Neuron (in vitro differentiated cells): Measurements from ENCODE around the gene KRT71.

ENCODE experiments used
- H2AFZ ChIP-seq: one replicate; pipeline ENCODE4 v1.6.1; 2013; ENCODE audit warnings: low read depth, mild to moderate bottlenecking, inconsistent platforms, low read length, moderate library complexity
- H3K27me3 ChIP-seq: one replicate; pipeline ENCODE4 v1.6.1; 2013; ENCODE audit warnings: low read length; ENCODE audit not compliant: insufficient read depth
- H3K36me3 ChIP-seq: one replicate; pipeline ENCODE4 v1.6.1; 2013; ENCODE audit warnings: low read length; ENCODE audit not compliant: insufficient read depth
- H3K4me1 ChIP-seq: one replicate; pipeline ENCODE4 v1.6.1; 2013; ENCODE audit warnings: low read length; ENCODE audit not compliant: insufficient read depth
- H3K4me3 ChIP-seq: 2 replicates; pipeline ENCODE4 v1.5.1; 2013; ENCODE audit warnings: mild to moderate bottlenecking, low read length, moderate library complexity
- H3K9me3 ChIP-seq: one replicate; pipeline ENCODE4 v1.6.1; 2013; ENCODE audit warnings: low read length

Gene KRT71

GRCh38 chr12:52542157-52542556 is 10.8 kb downstream of the KRT71 start:
- H3K9me3 ChIP-seq, result no peaks in the 10 kb centered on the region
- no peak overlapping the region for H3K4me3 ChIP-seq
- H2AFZ ChIP-seq, result no peak overlapping the region
- no peaks in the 10 kb centered on the region for H3K27me3 ChIP-seq
- H3K36me3 ChIP-seq, result no peaks in the 10 kb centered on the region
- no peaks in the 10 kb centered on the region for H3K4me1 ChIP-seq

- Histone ChIP-seq H3K9me3 (no peaks in the 10 kb centered on the region), H2AFZ (no peak overlapping the region), H3K27me3 (no peaks in the 10 kb centered on the region), H3K36me3 (no peaks in the 10 kb centered on the region), H3K4me3 (no peak overlapping the region), H3K4me1 (no peaks in the 10 kb centered on the region)
Measured at GRCh38 chr12:52541709-52542108, 11.2 kb downstream of the KRT71 start.

DNA sequence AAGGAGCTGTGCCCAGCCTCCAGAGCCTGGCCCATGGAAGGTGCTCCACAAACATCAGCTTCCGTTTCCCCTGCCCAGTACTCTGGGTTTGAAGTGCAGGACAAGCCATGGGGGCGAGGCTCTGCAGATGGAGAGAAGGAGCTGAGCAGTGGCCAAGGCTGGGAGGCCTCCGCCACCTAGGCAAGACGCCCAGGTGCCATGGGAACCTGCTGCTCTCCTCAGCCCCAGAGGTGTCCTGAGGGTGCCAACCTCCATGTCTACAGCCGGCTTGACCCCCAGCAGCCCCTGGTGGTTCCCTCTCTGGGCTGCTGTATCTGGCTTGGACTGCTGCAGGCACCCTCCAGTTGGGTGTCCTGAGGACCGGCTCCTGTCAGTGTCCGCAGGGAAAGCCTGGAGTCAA is 12.4 kb downstream of the KRT71 start:
- Histone ChIP-seq H3K4me3 (no peak overlapping the region), H3K27me3 (no peaks in the 10 kb centered on the region), H3K9me3 (no peaks in the 10 kb centered on the region), H2AFZ (no peak overlapping the region), H3K36me3 (no peaks in the 10 kb centered on the region), H3K4me1 (no peaks in the 10 kb centered on the region)

GRCh38 chr12:52539821-52540173 is 13.1 kb downstream of the KRT71 start:
- H3K9me3 ChIP-seq, result no peaks in the 10 kb centered on the region
- no peak overlapping the region for H2AFZ ChIP-seq
- H3K4me3 ChIP-seq, result no peak overlapping the region
- H3K27me3 ChIP-seq, result no peaks in the 10 kb centered on the region
- no peaks in the 10 kb centered on the region for H3K4me1 ChIP-seq
- H3K36me3 ChIP-seq, result no peaks in the 10 kb centered on the region

DNA sequence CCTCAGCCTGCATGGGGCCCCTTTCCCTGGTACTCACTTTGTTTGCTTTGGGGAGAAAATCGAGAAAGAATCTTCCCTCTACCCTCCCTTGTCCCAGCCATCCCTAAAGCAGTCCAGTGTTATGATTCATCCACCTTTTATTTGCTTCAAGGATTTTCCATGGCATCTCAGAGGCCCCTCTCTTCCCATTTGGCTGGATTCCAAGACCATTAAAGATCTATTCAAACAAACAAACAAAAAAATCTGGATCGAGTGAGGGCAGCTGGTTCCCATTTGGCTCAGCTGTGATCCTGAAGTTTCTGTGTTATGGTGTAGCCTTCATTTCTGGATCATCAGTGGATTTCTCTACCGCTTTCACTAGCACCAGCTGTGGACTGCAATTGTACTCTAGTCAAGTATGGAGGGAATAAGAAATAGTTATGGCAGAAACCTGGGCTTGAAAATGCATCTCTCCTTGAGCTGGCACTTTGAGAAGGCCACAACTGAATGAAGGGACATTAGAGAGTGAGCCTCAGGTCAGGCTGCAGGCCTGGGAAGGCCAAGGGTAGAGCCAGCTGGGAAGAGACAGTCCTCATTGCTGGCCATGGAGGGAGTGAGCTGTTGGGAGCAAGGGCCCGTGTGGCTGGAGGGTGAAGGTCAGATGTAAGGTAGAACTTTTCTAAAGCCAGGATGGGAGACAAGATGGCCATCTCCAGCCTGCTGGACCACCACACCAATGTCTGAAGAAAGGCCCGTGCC is 13.7 kb downstream of the KRT71 start:
- H3K9me3 ChIP-seq, result no peaks in the 10 kb centered on the region
- no peaks in the 10 kb centered on the region for H3K27me3 ChIP-seq
- no peaks in the 10 kb centered on the region for H3K4me1 ChIP-seq
- no peaks in the 10 kb centered on the region for H3K36me3 ChIP-seq
- H2AFZ ChIP-seq, result no peak overlapping the region
- H3K4me3 ChIP-seq, result no peak overlapping the region

- Histone ChIP-seq H3K9me3 (no peaks in the 10 kb centered on the region), H3K4me3 (no peak overlapping the region), H2AFZ (no peak overlapping the region), H3K36me3 (no peaks in the 10 kb centered on the region), H3K27me3 (no peaks in the 10 kb centered on the region), H3K4me1 (no peaks in the 10 kb centered on the region)
Measured at GRCh38 chr12:52537101-52537500, 15.8 kb downstream of the KRT71 start.

- Histone ChIP-seq H3K36me3 (no peaks in the 10 kb centered on the region), H3K27me3 (no peaks in the 10 kb centered on the region), H3K9me3 (no peaks in the 10 kb centered on the region), H3K4me1 (no peaks in the 10 kb centered on the region), H2AFZ (no peak overlapping the region), H3K4me3 (no peak overlapping the region)
Measured at GRCh38 chr12:52535574-52535973, 17.4 kb downstream of the KRT71 start.

GRCh38 chr12:52534482-52534881 is 18.5 kb downstream of the KRT71 start:
- no peaks in the 10 kb centered on the region for H3K27me3 ChIP-seq
- no peaks in the 10 kb centered on the region for H3K36me3 ChIP-seq
- no peaks in the 10 kb centered on the region for H3K9me3 ChIP-seq
- no peak overlapping the region for H3K4me3 ChIP-seq
- no peak overlapping the region for H2AFZ ChIP-seq
- no peaks in the 10 kb centered on the region for H3K4me1 ChIP-seq

DNA sequence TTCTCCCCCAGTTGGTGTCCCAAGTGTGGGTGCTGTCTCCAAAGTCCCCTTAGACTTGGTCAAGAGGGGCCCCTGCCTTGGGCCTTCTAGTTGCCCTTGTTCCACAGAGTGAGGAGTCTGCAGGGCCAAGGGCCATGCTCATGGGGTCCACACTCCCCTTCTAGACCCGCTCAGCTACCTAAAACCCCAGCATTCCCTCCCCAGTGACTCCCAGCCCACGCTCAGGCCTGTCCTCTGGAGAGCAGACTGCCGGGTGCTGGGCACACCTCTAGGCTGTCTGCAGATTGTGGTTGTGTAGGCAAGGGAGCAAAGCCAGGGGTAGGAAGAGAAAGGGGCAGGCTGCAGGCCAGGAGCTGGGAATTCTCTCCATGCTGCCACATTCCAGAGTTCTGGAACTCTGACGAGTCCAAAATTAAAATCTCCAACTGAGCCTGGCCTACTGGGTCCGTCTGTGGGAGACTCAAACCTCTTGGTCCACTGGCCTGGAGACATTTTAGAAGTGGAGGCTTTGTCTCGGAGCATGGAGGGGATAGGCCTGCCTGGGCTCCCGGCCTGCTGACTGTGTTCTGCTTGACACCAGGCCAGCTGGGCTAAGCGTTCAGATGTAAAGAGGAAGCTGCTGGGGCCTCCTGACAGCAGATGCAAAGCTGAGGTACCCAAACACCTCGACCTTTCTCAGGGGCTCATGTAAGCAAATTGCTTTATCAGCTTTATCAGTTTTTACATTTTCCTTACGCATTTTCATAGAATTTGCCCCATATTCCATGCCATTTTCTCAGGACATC is 19.1 kb downstream of the KRT71 start:
- H3K36me3 ChIP-seq, result no peaks in the 10 kb centered on the region
- no peaks in the 10 kb centered on the region for H3K4me1 ChIP-seq
- no peak overlapping the region for H2AFZ ChIP-seq
- no peak overlapping the region for H3K4me3 ChIP-seq
- no peaks in the 10 kb centered on the region for H3K9me3 ChIP-seq
- H3K27me3 ChIP-seq, result no peaks in the 10 kb centered on the region

DNA sequence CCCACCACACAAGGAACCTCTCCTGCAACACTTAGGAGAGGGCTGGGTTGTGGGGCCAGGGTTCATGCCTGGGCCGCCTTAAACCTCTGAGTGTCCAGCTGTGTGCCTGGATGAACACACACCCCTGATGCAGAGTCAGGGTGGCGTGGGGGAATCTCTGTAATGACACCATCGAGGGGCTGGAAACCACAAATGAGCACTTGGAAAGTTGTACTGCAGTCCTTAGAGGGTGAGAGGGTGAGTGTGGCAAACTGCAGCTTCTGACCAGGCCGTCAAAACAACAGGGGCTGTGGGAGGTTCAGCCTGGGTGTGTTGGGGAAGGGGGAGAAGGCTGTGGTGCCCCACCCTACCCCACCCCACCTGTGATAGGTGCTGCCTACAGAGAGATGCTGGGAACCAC is 20.3 kb downstream of the KRT71 start:
- Histone ChIP-seq H2AFZ (no peak overlapping the region), H3K4me1 (no peaks in the 10 kb centered on the region), H3K4me3 (no peak overlapping the region), H3K36me3 (no peaks in the 10 kb centered on the region), H3K27me3 (no peaks in the 10 kb centered on the region), H3K9me3 (no peaks in the 10 kb centered on the region)

DNA sequence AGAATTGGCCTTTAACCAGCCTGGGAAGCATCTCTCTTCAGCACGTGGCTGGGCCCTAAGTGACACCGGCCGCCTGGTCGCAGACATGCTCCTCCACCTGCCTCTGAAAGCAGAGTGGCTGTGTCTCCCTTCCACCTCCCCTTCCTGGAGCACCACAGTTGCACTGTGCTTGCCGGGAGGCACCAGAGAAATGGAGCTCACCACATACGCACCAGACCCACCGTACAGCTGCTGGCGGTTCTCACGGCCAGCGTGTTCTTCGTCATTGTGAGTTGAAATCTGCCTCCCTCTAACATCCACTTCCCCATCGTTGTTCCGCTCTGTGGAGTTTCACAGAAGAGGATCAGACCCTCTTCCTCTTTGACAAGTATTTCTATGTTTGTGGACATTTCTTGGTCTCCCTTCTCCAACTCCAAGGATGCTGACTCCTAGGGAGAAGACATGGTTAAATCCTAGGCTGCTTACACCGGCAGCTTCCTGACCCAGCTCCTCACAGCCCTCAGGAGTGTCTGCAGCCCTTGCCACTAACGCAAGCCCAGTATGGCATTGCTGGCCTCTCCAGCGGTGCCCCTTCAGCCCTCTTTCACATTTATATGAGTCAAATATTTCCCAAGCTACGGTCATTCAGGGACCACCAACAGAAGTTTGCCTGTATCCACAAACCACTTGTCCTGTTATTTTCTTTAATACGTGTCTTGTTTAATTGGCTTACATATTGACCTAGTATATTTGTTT is 21.2 kb downstream of the KRT71 start:
- Histone ChIP-seq H3K4me1 (no peaks in the 10 kb centered on the region), H3K4me3 (no peak overlapping the region), H3K9me3 (no peaks in the 10 kb centered on the region), H3K27me3 (no peaks in the 10 kb centered on the region), H2AFZ (no peak overlapping the region), H3K36me3 (no peaks in the 10 kb centered on the region)

- Histone ChIP-seq H3K9me3 (no peaks in the 10 kb centered on the region), H3K4me1 (no peaks in the 10 kb centered on the region), H3K36me3 (no peaks in the 10 kb centered on the region), H3K27me3 (no peaks in the 10 kb centered on the region), H3K4me3 (no peak overlapping the region), H2AFZ (no peak overlapping the region)
Measured at GRCh38 chr12:52530905-52531304, 22.0 kb downstream of the KRT71 start.

DNA sequence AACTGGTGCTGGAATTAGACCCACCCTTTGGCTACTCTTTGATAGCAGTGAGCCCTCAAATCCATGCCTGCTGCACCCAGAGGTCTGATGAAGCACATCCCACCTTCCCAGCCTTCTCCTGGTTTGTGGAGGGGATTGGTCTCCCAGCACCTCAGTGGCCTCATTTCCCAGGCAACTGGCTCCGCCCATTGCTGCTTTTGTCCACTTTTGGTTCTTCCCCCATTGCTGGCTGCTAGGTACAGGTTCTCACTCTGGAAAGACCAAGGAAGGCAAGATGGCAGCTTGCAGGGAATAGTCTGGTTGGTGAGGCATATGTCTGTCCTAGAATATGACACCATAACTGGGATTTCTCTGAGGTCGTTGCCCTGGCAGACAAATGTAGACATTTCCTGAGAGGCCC is 22.6 kb downstream of the KRT71 start:
- Histone ChIP-seq H3K9me3 (no peaks in the 10 kb centered on the region), H3K27me3 (no peaks in the 10 kb centered on the region), H3K4me3 (no peak overlapping the region), H3K4me1 (no peaks in the 10 kb centered on the region), H3K36me3 (no peaks in the 10 kb centered on the region), H2AFZ (no peak overlapping the region)
